Islet precursor cell (in vitro differentiated cells): ENCODE results near the gene MPPE1.

ENCODE experiments used
- DNase-seq: peaks from one replicate; pipeline ENCODE4 v3.0.0-alpha.2; 2018

MPPE1 gene

DNA sequence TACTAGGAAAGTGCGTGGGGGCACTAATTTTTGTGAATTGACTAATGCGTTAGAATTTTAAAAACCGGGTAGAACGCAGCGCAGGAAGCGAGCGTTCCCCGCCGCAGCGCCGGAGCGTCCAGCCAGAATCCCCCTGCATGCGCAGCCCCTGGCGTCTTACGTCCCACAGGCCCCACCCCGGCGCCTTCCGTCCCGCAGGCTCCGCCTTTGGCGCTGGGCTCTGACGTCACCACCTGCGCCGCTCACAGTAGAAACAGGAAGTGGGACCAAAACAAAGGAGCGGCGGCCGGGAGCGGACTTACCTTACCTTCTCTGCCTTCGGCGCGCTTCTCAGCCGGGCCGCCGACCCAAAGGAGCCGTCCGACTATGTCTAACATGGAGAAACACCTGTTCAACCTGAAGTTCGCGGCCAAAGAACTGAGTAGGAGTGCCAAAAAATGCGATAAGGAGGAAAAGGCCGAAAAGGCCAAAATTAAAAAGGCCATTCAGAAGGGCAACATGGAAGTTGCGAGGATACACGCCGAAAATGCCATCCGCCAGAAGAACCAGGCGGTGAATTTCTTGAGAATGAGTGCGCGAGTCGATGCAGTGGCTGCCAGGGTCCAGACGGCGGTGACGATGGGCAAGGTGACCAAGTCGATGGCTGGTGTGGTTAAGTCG, 56.8 kb downstream of the MPPE1 start, which contains the start of gene CHMP1B:
Gene CHMP1B (plus strand): TSS at position 268 of the 660 bp plus-strand sequence. CDS start 99 bp downstream, at position 367.
- DNase-seq = peak; percentile 98

DNA sequence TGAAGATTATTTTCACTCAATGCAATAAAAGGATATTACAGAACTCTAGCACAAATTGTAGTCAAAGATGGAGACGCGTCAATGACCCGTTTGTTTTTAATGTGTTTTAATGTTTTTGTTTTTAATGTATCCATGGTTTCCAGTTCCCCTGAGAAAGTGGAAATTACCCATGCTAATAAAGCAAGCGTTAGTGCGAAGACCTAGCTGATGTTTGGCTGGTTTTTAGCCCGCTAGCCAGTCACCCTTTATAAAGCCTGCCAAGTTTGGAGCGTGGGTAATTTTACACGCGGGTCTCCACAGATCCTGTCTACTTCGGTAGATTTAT, 57.3 kb downstream of the MPPE1 start:
- no peak for DNase-seq

DNA sequence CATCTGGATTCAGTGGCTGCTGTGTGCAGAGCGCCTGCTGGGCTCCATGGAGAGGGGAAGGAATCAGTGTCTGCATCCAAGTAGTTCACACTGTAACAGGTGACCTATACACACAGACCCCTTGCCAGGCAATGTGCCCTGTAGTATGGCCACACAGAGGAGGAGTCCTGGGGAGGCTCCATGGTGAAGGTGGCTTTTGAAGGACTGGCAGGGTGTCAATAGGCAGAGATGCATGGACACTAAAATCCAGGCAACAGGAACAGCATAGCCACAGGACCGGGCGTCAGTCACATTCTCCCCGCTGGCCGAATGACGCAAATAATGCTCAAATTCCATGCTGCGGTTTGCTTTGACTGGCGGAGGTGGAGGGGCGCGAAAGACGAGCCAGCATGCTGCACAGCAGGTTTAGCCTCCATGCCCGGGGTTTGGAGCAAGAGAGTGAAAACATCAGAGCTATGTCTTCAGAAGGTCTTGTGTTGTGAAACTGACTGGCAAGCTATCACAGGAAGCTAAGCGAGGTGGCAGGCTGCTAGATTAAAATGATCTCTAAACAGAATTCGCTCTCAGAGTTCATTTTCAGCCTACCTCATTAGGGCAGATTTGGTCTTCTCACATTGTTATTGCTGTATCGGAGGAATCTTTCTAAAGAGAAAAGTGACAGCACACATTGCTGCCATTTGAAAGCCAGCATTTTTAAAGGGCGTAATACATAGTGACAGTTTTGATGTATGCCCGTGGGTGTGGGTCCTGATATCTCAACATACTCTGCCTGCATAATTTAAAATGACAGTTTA, 58.1 kb downstream of the MPPE1 start:
- peak; percentile 82 for DNase-seq

DNA sequence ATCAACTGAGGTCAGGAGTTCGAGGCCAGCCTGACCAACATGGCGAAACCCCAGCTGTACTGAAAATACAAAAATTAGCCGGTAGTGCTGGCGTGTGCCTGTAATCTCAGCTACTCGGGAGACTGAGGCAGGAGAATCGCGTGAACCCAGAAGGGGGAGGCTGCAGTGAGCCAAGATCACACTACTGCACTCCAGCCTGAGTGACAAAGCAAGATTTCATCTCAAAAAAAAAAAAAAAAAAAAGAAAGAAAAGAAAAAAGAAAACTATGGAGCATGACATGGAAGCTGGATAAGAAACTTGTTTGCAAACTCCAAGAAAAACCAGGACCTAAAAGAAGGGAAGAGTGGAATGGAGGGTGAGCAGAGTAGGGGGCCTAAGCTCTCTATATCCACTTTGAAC, 58.8 kb downstream of the MPPE1 start:
- DNase-seq = peak; percentile 23

DNA sequence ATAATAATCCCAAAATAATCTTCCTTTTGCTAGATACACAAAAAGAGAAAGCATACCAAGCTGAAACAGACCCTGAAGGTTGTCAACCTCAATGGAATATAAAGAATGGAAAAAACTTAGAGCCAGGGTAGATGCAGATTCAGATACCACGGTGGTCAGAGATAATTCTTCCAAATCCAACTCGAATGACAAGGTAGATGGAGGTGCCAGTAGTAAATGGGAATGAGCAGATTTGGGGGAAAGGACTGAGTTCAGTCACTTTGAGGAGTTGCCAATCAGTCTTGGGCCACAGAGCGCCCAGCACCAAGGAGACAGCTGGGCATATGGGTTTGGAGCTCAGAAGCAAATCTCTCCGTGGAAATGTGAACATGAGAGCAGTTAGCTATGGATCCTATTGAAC, 60.3 kb downstream of the MPPE1 start:
- peak; percentile 37 for DNase-seq

DNA sequence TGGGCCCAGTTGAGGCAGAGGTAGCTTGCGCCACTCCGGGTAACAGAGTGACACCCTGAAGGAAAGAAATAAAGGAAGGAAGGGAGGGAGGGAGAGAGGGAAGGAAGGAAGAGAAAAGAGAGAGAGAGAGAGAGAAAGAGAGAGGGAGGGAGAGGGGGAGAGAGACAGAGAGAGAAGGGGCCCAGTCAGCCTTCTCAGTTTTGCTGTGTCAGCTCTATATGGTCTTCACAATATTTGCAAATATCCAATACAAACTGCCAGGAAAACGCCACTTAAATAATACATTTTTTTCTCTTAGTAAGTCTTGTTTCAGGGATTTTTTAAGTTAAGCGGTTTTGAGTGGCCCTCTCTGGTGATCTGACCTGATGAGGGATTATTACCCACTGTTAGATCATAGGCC, 62.5 kb downstream of the MPPE1 start:
- no peak for DNase-seq

DNA sequence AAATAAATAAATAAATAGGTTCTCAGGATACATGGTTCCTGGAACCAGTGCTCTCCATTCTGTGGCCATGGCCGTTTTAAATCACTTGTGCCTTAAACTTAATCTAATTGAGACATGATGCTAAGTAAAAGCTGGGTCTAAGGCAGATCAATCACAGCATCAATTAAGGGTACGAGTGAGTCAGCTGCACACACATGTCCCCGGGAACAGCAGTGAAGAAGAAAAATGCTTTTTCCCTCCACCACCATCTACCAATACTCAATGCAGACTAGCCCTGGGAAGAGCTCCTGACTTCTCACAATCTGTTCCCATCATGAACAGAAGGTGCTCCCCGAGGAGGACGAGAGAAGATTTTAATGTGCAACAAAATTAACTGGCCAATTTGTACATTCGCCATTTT, 63.7 kb downstream of the MPPE1 start:
- no peak for DNase-seq

DNA sequence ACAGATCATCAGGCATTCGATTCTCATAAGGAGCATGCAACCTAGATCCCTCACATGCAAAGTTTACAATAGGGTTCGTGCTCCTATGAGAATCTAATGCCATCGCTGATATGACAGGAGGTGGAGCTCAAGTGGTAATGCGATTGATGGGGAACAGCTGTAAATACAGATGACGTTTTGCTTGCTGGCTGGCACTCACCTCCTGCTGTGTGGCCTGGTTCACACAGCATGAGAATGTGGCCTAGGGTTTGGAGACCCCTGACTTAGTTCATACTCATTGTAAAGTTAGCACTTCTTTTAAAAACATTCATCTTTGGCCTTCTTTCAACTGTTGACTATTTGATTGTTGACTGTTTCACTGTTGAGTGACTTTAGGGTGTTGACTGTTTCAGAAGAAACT, 65.6 kb downstream of the MPPE1 start:
- DNase-seq = no peak

DNA sequence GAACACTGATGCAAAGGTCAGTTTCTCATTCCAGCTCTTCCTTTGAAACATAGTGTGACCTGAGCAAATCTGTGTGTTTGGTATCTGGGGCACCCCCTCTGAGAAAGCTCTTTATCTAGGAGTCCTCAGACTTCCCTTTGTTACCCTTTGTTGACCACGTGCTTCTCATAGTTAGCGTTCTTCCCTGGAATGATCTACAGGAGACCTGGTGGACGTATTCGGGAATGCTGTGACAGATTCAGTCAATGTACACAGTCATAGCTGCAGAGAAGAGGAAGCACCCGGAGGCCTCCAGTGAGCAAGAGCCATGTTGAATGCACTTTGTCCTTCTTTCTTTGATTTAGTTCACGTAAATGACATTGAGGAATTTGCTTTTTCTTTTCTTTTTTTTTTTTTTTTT, 67.6 kb downstream of the MPPE1 start:
- DNase-seq = no peak

DNA sequence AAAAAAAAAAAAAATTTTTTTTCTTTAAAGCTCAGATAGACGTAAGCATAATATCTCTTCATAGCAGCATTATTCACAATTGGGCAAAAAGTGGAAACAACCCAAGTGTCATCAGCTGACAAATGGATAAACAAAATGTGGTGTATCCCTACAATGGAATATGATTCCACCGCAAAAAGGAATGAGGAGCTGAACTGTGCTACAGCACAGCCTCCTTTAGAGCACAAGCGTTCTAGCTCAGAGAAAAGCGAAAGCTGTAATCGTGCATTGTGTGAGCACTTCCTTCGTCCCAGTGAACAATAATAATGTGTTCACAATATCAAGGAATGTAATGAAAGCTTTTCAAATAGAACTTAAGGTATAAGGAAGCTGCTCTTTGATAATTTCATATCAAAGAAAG, 68.6 kb downstream of the MPPE1 start:
- no peak for DNase-seq

DNA sequence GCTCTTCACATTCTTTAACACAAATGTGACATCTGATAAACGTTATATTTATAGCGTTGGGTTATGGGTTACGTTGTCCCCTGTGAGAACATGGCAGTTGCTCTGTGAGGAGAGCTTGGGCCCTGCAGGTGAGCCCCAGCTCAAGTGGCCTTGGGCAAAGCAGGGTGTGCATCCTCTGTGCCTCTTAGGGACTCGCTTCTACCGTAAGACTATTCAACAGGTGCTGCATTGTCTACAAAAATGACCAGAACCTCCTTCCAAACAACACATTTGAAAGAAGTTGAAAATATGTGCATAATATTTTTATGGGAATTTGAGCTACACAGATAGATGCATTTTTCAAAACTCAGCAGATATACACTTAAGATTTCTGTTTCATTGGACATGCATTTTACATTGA, 73.3 kb downstream of the MPPE1 start:
- no peak for DNase-seq
